T-helper 1 cell treated with Interleukin-12 subunit alpha and Interleukin-12 subunit beta and Interleukin-4 antibody, amounts not matched to agents 30 ng/mL and 1 ng/mL, for 36 hours (primary cell): ENCODE measurements around the gene PPM1N. TPM values are rescaled to one million over a fixed set of nuclear protein-coding genes. Genes with fewer than 3 reads are reported as not detected.

ENCODE experiments used
- intact Hi-C: fragments of 100-400 bp; cut with micrococcal nuclease; formaldehyde crosslinking; loops from one replicate; pipeline ENCODE4 v1.15.1; 2024
- total RNA-seq: library from RNA; stranded (reverse); gene quantifications from 2 replicates; pipeline ENCODE4 v1.2.3, GENCODE V29; 2022

PPM1N gene, protein sequence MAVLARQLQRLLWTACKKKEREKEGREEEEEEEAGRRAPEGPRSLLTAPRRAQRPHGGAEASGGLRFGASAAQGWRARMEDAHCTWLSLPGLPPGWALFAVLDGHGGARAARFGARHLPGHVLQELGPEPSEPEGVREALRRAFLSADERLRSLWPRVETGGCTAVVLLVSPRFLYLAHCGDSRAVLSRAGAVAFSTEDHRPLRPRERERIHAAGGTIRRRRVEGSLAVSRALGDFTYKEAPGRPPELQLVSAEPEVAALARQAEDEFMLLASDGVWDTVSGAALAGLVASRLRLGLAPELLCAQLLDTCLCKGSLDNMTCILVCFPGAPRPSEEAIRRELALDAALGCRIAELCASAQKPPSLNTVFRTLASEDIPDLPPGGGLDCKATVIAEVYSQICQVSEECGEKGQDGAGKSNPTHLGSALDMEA
- 1.0 and 1.4 TPM in 2 replicates for total RNA-seq

DNA sequence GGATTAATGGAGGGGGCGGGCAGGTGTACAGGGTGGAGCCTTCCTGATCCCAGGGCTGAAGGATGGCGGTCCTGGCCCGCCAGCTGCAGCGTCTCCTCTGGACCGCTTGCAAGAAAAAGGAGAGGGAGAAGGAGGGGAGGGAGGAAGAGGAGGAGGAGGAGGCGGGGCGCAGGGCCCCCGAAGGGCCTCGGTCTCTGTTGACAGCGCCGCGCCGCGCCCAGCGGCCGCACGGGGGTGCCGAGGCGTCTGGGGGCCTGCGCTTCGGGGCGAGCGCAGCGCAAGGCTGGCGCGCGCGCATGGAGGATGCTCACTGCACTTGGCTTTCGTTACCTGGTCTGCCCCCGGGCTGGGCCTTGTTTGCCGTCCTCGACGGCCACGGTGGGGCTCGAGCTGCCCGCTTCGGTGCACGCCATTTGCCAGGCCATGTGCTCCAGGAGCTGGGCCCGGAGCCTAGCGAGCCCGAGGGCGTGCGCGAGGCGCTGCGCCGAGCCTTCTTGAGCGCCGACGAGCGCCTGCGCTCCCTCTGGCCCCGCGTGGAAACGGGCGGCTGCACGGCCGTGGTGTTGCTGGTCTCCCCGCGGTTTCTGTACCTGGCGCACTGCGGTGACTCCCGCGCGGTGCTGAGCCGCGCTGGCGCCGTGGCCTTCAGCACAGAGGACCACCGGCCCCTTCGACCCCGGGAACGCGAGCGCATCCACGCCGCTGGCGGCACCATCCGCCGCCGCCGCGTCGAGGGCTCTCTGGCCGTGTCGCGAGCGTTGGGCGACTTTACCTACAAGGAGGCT is at the start of gene PPM1N:
TSS of gene PPM1N (plus strand) at position 33 of the 785 bp plus-strand sequence. CDS start at position 63, 30 bp downstream.
- intact Hi-C loops = loop anchor here (5.0 kb wide), 2 partner anchors 499 to 1774 kb away; partner anchors contain the start of genes CCDC61 and INAFM1

DNA sequence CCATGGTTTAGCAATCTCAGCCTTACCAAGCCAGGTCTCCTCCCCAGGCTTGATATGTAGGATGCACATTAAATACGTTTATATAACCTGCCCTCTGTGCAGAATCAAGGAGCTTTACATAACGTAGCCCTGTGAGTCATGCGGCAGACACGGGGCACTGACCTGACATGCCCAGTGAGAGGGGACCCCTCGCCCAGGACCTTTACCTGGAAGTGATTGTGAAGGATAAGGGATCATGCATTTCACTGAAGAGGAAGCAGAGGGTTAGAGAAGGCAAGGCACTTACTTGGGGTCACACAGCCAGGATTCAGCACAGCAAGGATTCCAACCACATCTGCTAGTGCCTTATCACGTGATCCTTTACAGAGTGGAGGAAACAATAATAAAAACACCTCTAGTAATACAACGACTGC is 49.4 kb upstream of the PPM1N start:
- intact Hi-C loops = no loop called here

DNA sequence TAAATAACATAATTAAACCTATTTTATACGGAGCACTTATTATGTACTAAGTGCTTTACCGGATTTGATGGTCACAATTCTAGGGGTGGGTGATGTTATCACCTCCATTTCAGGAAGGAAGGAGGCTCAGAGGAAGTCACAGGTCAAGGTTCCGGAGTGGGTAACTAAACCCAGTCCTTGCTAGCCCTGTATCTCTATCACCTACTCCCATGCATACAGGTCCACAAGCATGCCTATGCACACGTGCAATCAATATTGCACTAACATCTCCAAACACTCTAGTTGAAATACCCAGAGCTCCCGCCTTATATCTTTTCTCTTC is 48.3 kb upstream of the PPM1N start:
- intact Hi-C loops = loop anchor here (1.0 kb wide), 2 partner anchors 11 to 28 kb away; no protein-coding TSS in a partner anchor

DNA sequence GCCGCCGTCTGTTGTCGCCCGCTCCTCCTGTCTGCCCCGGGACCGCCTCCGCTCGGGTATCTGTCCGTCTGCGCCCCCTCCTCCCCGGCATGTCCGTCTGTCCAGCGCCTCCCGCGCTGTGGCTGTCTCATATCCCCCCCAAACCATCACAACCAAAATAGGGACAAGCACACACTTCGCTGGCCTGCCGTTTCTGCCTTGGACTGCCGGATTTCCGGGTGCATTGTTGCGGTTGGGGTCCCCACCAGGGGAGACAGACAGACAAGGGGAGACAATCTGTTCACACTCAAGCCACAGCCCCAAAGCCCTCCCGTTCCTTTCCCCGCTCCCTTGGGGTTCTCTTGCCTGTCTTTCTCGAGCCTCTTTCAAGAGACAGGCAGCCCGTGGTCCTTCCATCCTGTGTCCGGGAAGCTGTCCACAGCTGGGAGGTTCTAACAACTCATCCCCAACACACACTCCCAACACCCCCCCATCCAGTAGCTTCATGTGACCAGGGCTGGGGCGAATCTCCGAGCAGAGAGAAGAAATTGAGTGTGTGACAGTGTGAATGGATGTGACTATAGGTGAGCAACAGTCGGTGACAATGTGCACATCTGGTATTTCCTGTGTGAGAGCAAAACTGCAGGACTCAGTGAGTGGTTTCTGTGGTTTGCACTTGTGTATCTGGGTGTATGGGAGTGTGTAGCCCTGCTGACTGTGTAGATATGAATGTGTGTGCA is 47.0 kb upstream of the PPM1N start:
- intact Hi-C loops = loop anchor here (1.0 kb wide), 2 partner anchors 8 to 16 kb away; partner anchors contain the start of gene FOSB

DNA sequence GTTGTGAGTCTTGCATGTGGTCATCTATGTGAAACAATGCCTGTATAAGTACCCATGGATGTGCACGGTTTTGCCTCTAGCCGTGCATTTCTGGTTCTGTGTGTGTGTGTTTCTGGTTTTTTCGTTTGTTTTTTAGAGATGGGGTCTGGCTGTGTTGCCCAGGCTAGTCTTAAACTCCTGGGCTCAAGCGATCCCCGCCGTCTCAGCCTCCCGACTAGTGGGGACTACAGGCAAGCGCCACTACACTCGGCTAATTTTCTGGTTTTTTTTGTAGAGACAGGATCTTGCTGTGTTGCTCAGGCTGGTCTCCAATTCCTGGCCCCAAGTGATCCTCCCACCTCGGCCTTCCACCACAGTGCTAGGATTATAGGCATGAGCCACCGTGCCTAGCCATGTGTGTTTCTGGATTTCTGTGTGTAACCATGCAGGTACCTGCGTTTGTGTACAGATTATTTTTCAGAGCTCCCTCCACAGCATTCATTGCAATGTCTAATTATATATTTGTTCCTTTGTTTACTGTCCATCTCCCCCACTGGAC is 46.3 kb upstream of the PPM1N start:
- intact Hi-C loops = loop anchor here (1.0 kb wide), 2 partner anchors 9 to 15 kb away; partner anchors contain the start of gene FOSB

DNA sequence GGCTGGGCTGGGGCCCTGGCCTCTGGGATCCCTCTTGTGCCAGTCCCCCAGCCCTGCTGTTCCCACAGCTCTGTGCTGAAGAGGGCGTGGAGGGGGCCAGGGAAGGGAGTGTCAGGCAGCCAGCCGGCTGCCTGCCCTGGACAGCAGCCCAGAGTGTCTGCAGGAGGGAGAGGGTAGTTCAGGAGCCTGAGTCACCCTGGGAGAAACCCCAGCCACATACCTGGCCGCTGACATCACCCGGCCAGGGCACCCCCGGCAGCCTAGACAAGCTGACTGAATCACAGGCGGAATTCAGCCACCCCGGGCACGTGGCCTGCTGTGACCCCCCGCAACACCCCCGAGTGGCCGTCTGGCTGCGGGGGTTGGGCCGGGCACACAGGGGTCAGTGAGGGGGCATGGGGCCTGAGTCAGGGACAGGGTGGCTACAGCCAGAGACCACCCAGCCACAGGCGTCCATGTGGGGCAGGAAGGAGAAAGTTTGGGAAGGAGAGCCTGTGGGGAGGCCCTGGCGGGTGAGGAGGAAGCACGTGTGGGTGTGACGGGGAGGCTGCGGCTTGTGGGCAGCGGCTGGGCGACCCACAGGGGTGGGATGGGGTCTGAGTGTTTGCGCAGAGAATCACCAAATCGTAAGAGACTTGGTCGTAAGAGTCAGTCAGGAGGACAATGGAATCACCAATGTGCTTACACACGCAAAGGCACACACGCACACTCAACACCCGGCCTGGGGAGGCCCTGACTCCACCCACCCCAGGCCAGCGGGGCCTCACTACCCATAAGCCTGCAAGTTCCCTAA is 42.3 kb upstream of the PPM1N start:
- intact Hi-C loops = no loop called here

DNA sequence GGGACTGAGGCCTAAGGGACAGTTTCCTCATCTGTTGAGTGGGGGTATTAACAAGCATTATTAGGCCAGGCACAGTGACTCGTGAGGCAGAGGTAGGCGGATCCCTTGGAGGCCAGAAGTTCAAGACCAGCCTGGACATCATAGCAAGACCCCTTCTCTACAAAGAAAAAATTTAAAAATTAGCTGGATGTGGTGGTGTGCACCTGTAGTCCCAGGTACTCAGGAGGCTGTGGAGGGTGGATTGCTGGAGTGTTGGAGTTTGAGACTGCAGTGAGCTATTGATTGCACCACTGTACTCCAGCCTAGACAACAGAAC is 41.8 kb upstream of the PPM1N start:
- intact Hi-C loops = no loop called here

DNA sequence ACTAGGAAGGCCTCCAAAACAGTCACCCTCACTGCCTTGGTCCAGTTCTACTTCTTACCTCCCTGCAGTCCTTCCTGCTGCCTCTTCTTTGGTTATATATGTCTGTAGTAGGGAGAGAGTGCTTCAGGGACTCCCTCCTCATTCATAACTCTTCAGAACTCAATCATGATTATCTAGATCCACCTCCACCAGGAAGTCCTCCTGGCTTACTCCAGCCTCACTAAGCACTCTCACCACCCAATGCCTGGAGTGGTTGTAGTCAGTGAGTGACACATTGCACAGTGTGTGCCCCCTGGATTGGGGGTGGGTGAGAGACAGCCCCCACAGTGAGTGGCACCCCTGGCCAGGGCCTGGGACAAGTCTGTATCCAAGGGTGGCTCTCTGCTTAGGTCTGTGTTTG is 40.5 kb upstream of the PPM1N start:
- intact Hi-C loops = no loop called here

DNA sequence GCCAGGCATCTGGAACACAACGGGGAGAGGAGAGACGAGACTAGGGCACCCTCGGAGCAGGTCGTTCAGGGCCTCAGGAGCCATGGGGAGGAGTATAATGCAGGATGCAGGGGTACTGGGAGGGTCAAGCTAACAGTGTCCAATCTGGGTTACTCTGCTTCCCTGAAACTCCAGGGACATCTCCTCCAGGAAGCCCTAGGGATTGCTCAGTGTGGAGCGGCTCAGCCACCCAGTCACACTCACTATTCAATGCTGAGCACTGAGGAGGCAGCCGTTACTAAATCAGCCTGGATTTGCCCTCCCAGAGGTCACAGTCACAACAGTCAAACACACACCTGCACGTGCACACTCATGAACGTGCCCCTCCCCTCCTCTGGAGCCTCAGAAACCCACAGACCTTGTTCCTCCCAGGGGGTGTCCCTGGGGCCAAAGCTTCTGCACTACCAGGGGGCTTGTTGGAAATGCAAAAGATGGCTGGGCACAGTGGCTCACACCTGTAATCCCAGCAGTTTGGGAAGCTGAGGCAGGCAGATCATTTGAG is 37.4 kb upstream of the PPM1N start:
- intact Hi-C loops = no loop called here

DNA sequence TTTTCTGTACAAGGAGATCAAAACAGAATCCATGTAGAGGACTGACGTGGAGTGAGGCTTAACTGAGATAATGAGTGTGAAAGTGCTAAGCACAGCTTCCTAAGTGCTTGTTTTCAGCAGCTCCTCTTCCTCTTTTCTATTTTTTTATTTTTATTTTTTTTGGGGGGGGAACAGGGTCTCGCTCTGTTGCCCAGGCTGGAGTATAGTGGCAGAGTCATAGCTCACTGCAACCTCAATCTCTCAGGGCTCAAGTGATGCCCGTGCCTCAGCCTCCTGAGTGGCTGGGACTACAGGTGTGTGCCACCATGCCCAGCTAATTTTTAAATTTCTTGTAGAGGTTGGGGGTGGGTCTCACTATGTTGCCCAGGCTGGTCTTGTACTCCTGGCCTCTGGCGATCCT is 36.1 kb upstream of the PPM1N start:
- intact Hi-C loops = no loop called here

DNA sequence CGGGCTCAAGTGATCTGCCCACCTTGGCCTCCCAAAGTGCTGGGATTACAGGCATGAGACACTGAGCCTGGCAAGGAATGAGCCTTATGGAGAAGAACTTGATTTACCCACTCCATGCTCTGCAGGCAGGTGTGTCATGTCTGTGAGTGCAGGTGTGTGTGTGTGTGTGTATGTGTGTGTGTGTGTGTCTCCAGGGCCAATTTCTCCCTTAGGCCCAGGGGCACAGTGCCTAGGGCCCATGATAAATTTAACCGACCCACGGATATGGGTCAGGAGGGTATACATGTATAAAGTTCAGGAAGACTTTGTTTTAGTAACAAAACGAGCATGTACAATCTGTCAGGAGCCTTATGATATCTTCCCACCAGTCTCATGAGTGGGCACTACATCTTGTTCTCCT is 35.0 kb upstream of the PPM1N start:
- intact Hi-C loops = no loop called here

DNA sequence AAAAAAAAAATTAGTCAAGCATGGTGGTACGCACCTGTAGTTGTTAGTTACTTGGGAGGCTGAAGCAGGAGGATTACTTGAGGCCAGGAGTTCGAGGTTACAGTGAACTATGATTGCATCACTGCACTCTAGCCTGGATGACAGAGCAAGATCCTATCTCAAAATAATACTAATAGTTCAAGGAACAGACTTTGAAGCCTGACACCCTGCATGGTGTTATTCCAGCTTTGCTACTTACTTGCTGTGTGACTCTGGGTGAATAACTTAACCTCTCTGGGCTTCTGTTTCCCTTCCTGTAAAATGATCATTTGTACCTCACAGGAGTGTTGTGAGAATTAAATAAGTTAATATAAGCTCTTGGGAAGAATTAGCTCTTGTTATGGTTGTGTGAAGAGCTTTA is 34.0 kb upstream of the PPM1N start:
- intact Hi-C loops = no loop called here

DNA sequence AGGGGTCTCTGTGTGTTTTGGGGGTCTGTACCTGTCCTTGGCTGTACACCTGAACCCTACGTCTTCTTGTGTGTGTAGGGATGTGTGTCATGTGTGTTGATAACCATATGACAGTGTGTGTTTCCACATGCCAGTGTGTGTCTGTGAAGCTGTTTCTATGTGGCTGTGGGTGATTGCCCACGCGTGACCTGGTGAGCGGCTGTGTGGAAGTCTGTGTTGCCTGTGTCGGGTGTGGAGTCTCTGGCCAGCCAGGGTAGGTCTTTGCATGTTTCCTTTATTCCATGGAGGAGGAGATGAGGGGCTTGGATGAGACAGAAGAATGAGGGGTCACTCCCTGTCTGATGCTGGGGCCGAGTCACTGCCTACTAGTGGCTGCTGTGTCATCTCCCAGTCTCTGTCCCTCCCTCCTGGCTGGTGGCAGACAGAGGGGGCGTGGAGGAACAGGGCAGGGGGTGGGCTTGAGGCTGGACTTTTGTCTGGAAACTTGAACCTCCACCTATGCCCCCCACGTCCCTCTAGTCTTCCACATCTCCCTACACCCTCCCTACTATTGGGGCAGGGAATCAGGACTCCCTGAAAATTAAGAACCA is 33.3 kb upstream of the PPM1N start:
- intact Hi-C loops = no loop called here

DNA sequence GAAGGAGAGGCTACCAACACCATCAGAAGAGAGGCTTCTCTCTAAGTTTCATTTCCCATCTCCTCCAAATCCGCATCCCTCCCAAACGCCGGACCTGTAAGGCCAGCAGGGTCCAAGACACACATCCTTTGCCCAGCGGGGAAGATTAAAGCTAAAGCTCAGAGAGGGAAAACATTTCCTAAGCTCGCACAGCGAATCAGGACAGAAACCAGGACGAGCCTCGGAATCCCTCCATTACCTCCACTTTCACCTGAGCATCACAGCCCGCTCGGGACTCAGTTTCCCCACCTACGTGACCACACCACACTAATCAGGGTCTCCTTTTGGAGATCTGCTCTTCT is 31.2 kb upstream of the PPM1N start:
- intact Hi-C loops = loop anchor here (1.0 kb wide), 4 partner anchors 16 to 465 kb away; partner anchors contain the start of gene OPA3

DNA sequence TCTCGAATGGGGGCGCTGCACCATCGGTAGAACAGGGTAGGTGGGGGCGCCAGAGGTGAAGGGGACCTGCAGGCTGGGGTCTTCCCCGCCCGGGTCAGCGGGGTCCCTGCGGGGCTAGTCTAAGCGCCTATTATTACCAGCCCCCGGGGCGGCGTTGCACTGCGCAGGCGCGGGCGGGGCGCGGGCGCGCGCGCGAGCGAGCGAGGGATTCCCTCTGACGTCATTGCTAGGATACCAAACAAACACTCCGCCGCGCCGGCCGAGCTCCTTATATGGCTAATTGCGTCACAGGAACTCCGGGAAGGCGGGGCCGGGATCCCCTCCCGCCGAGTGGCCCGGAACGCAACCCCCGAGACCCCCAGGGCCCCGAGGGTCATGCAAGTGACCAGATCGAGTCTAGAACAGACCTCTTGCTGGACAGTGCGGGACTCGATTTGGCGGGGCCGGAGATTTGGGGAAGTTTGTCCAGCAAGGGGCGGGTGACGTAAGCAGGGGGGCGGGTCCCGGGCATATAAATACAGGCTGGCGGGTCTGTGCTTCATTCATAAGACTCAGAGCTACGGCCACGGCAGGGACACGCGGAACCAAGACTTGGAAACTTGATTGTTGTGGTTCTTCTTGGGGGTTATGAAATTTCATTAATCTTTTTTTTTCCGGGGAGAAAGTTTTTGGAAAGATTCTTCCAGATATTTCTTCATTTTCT is 30.6 kb upstream of the PPM1N start, which contains the start of gene FOSB:
TSS of gene FOSB (plus strand) at position 541 of the 703 bp plus-strand sequence. CDS start 591 bp downstream, outside the sequence.
- intact Hi-C loops = loop anchor here (1.0 to 2.0 kb wide), 5 partner anchors 16 to 465 kb away; partner anchors contain the start of gene OPA3

DNA sequence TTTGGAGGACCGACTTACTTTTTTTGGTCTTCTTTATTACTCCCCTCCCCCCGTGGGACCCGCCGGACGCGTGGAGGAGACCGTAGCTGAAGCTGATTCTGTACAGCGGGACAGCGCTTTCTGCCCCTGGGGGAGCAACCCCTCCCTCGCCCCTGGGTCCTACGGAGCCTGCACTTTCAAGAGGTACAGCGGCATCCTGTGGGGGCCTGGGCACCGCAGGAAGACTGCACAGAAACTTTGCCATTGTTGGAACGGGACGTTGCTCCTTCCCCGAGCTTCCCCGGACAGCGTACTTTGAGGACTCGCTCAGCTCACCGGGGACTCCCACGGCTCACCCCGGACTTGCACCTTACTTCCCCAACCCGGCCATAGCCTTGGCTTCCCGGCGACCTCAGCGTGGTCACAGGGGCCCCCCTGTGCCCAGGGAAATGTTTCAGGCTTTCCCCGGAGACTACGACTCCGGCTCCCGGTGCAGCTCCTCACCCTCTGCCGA is 30.0 kb upstream of the PPM1N start:
- intact Hi-C loops = loop anchor here (2.0 kb wide), 1 partner anchor 17 kb away; no protein-coding TSS in a partner anchor

DNA sequence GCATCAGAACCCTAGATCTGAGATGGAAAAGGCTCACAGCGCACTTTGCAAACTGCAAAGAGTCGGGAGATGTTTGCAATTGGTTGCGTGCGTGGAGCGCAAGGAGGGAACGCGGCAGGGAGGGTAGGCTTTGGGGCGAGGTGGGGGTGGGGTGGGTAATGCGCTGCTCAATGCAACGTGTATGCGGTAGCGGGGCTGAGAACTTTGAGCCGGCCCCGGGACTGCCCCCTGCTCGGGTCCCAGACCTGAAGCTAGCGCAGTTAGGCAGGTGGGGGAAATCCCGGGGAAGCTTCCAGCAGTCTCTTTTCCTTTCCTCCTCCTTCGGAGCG is 29.5 kb upstream of the PPM1N start:
- intact Hi-C loops = loop anchor here (1.0 to 2.0 kb wide), 2 partner anchors 10 to 16 kb away; no protein-coding TSS in a partner anchor

DNA sequence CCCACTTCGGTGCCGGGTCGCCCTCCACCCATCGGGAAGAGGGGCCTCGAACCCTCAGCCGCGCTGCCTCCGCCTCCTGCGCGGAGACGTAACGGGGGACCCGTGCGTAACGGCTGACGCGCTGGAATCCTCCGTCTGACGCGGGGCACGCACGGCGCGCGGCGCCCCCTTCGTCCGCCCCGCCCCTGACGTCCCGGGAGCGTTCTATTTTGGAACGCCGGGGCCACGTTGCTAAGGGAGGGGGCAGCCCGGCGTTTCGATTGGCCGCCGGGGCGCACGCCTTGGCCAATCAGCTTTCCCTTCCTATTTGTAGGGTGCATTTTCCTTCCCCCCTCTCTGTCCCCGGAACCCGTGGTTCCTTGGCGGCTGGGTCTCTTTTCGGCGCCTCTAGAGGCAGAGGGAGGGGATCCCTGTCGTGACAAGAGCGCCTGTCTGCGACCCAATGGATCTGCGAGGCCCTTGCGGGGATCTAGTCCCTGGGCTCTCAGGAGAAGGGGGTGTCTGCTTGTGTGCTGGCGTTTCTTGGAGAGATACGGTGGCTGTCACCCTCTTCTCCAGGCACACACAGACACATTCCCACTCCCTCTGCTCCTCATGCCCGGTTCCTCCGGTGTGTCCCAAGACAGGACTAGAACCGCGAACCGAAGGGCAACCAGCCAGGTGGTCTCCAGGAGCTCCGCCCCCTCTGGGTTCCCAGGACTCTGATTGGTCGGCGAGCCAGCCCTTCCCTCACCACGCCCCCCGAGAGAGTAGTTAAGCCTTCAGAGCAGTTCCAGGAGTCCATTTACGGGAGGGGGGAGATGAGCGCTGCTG is 28.9 kb upstream of the PPM1N start:
- intact Hi-C loops = loop anchor here (1.0 to 2.0 kb wide), 2 partner anchors 9 to 15 kb away; no protein-coding TSS in a partner anchor
